Lower lobe of right lung (tissue), 2 donors: ENCODE data around the gene HDAC7. TPM values are rescaled to one million over a fixed set of nuclear protein-coding genes. Genes with fewer than 3 reads are reported as not detected.
A peak's percentile ranks its signal among the peaks of the same experiment; 100 is the strongest.

Experiments
- ATAC-seq, 2 donors: fragments of 200-7000 bp; cut with Tn5 transposase; one replicate each; pipeline ENCODE4 v1.9.1; 2020 to 2022; ENCODE audit warnings: mild to moderate bottlenecking in 2 of 2, moderate library complexity in 2 of 2
- DNase-seq: peaks from one replicate; pipeline ENCODE4 v3.0.0-alpha.2; 2020
- H3K27ac ChIP-seq: fragments of 200-600 bp; one replicate; pipeline ENCODE4 v1.8.0; 2022
- H3K27me3 ChIP-seq: fragments of 200-600 bp; one replicate; pipeline ENCODE4 v1.8.0; 2022; ENCODE audit warnings: low read depth
- H3K36me3 ChIP-seq: fragments of 200-600 bp; one replicate; pipeline ENCODE4 v1.8.0; 2022; ENCODE audit warnings: mild to moderate bottlenecking
- H3K4me1 ChIP-seq: fragments of 200-600 bp; one replicate; pipeline ENCODE4 v1.8.0; 2022
- H3K4me3 ChIP-seq: fragments of 200-600 bp; one replicate; pipeline ENCODE4 v1.8.0; 2022; ENCODE audit warnings: mild to moderate bottlenecking
- H3K9me3 ChIP-seq: fragments of 200-600 bp; one replicate; pipeline ENCODE4 v1.8.0; 2022
- intact Hi-C: fragments of 100-400 bp; cut with DNase I; formaldehyde crosslinking; loops from one replicate; pipeline ENCODE4 v1.11.0; 2022
- total RNA-seq: library from RNA; stranded (reverse); fragmentation: NEBNext Ultra II Directional; extraction: Animal tissue kit (Norgen Biotek cat#: 25700); gene quantifications from one replicate; pipeline ENCODE4 v1.2.1, GENCODE V29; 2021
- TF ChIP-seq, protein P1 (sequence below): fragments of 200-600 bp; IDR thresholded peaks from one replicate; pipeline ENCODE4 v1.8.0; 2022; ENCODE audit warnings: antibody characterized with exemption, mild to moderate bottlenecking
- donor health status: DM: no; HTN: yes; CAD: no; lungs with severe emphysema.

Gene HDAC7
- total RNA-seq, 1 donor from 2014 or later = 104 TPM

GRCh38 chr12:47755655-47756562 is 63.8 kb downstream of the HDAC7 start:
- TF ChIP-seq, protein P1, sequence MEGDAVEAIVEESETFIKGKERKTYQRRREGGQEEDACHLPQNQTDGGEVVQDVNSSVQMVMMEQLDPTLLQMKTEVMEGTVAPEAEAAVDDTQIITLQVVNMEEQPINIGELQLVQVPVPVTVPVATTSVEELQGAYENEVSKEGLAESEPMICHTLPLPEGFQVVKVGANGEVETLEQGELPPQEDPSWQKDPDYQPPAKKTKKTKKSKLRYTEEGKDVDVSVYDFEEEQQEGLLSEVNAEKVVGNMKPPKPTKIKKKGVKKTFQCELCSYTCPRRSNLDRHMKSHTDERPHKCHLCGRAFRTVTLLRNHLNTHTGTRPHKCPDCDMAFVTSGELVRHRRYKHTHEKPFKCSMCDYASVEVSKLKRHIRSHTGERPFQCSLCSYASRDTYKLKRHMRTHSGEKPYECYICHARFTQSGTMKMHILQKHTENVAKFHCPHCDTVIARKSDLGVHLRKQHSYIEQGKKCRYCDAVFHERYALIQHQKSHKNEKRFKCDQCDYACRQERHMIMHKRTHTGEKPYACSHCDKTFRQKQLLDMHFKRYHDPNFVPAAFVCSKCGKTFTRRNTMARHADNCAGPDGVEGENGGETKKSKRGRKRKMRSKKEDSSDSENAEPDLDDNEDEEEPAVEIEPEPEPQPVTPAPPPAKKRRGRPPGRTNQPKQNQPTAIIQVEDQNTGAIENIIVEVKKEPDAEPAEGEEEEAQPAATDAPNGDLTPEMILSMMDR = no peak
- intact Hi-C loops = no loop called here
- Histone ChIP-seq H3K9me3 (no peaks in the 10 kb centered on the region), H3K4me3 (peak overlapping the region; percentile 68), H3K36me3 (peaks cover 7% of the 10 kb centered on the region), H3K27ac (peak overlapping the region; percentile 84), H3K4me1 (peaks cover 67% of the 10 kb centered on the region), H3K27me3 (no peaks in the 10 kb centered on the region)
- DNase-seq = peak; percentile 62
- ATAC-seq = peak in 1 of 2 donors; percentile 13

GRCh38 chr12:47754881-47755280 is 64.8 kb downstream of the HDAC7 start:
- ATAC-seq = peak; percentile 62 to 64
- no peaks in the 10 kb centered on the region for H3K27me3 ChIP-seq
- intact Hi-C loops = no loop called here
- H3K27ac ChIP-seq = peak overlapping the region; percentile 84
- peaks cover 17% of the 10 kb centered on the region for H3K36me3 ChIP-seq
- H3K4me1 ChIP-seq = peaks cover 71% of the 10 kb centered on the region
- H3K9me3 ChIP-seq = no peaks in the 10 kb centered on the region
- H3K4me3 ChIP-seq = peak overlapping the region; percentile 68
- peak; percentile 86 for DNase-seq
- TF ChIP-seq, protein P1 = no peak

DNA sequence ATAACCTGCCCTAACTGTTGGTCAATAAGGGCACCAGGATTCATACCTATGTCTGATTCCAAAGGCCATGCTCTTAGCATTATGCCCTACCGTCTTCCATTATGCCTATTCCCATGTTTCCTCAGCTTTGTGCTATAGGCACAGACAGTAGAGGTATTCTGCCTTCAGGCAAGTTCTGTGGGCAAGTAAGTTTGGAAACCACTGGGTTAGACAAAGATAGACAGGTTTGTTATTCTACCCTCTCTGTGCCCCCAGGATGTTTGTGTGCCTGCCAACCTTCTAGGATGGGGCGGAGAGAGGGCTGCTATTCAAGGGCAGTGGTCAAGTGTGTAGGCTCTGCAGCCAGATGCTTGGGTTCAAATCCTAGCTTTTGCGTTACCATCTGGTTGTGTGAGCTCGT is 65.6 kb downstream of the HDAC7 start:
- Histone ChIP-seq H3K4me3 (peak overlapping the region; percentile 7), H3K27me3 (no peaks in the 10 kb centered on the region), H3K9me3 (no peaks in the 10 kb centered on the region), H3K36me3 (peaks cover 24% of the 10 kb centered on the region), H3K4me1 (peaks cover 65% of the 10 kb centered on the region), H3K27ac (peak overlapping the region; percentile 84)
- intact Hi-C loops = no loop called here
- ATAC-seq = no peak
- DNase-seq = no peak
- TF ChIP-seq, protein P1 = no peak

GRCh38 chr12:47753021-47754001 is 66.4 kb downstream of the HDAC7 start:
- Histone ChIP-seq H3K4me1 (peaks cover 64% of the 10 kb centered on the region), H3K27me3 (no peaks in the 10 kb centered on the region), H3K27ac (peak overlapping the region; percentile 84), H3K9me3 (no peaks in the 10 kb centered on the region), H3K36me3 (peaks cover 31% of the 10 kb centered on the region), H3K4me3 (peak overlapping the region; percentile 7)
- intact Hi-C loops = no loop called here
- ATAC-seq (peak; percentile 74 to 84), DNase-seq (peak; percentile 90)
- TF ChIP-seq, protein P1 = no peak

GRCh38 chr12:47752552-47752951 is 67.2 kb downstream of the HDAC7 start:
- intact Hi-C loops = no loop called here
- Histone ChIP-seq H3K4me3 (peak overlapping the region; percentile 5), H3K9me3 (no peaks in the 10 kb centered on the region), H3K4me1 (peaks cover 58% of the 10 kb centered on the region), H3K27me3 (no peaks in the 10 kb centered on the region), H3K27ac (peak overlapping the region; percentile 84), H3K36me3 (peaks cover 38% of the 10 kb centered on the region)
- TF ChIP-seq, protein P1 = no peak
- DNase-seq (no peak), ATAC-seq (no peak)
